8988T (cell line): ENCODE data around the gene MED13L.
"Not testable (repeated sequence)": the region's sequence is repeated elsewhere in the genome, so short reads cannot be mapped to it uniquely, and the experiment has no call there.

Experiments used
- DNase-seq: peaks from one replicate; pipeline ENCODE4 v3.0.0; 2011

Gene MED13L

DNA sequence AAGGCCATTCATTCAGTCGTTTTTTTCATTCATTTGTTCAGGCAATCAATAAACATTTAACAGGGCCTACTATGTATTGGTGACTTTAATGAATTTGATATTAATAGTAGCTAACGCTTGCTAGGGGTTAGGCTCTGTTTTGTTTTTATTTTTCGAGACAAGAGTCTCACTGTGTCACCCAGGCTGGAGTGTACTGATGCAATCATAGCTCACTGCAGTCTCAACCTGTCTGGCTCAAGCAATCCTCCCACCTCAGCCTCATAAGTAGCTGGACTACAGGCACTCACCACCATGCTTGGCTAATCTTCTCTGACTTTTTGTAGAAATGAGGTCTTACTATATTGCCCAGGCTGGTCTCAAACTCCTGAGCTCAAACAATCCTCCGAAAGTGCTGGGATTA is 25.6 kb upstream of the MED13L start:
- no peak for DNase-seq

- no peak for DNase-seq
Measured at GRCh38 chr12:116302166-116303058, 24.9 kb upstream of the MED13L start.

GRCh38 chr12:116301621-116302020 is 24.1 kb upstream of the MED13L start:
- DNase-seq: no peak

- no peak for DNase-seq
Measured at GRCh38 chr12:116299665-116300328, 22.3 kb upstream of the MED13L start.

GRCh38 chr12:116299064-116299463 is 21.6 kb upstream of the MED13L start:
- DNase-seq: no peak

GRCh38 chr12:116298578-116298977 is 21.1 kb upstream of the MED13L start:
- no peak for DNase-seq

DNA sequence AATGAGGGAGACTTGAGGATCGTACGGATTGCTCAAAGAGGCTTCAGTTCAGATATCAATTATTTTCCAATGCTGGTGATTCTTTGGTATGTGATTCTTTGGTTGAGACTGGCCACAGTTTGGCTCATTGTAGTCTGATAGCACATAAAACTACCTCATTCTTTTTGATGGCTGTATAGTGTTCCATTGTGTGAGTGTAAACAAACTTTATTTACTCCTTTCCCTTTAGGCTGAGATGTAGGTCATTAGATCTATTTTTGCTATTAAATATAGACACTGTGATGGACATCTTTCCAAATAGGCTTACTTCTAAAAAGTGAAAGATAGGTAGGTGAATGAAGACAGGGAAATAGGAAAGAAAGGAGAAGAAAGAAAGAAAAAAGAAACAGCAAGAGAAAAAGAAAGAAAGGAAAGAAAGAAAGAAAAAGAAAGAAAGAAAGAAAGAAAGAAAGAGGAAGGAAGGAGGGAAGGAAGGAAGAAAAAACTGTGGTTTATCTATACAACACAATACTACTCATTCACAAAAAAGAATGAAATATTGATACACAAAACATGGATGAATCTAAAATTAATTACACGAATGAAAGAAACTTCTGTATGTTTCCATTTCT is 19.8 kb upstream of the MED13L start:
- DNase-seq: no peak

DNA sequence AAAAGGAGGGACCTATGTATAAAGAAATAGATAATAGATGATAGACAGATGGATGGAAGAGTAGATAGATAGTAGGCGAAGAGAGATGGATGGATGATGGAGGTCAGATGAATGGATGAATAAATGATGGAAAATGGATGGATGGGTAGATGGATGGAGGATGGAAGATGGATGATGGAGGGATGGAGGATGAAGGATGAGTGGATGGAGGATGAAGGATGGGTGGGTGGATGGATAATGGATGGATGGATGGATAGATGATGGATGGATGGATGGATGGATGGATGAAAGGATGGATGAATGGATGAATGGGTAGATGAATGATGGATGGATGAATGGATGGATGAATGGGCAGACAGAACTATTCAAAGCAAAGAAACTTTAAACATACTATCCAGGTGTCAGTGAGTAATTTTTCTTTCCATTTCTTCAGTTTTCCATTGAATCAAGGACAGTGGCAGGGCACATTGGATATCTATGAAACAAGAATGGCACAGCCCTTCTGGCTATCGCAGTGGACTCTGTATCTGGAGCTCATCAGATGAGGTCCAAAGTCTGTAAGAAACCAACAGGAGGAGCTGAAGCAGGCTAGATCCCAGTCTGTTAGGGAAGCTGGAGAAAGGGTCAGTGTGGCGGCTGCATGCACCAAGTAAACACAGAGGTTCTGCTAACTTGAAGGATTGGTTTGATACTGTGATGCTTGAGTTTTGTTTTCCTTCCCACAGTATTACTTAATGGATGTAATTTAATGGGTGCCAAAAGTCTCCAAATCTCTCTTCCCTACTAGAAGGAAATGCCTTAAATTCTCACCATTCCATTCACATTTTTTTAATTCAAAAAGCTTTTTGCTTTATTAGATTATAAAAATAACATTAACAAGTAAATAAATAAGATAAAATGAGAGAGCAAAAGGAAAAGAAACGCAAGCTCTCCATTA is 18.1 kb upstream of the MED13L start:
- DNase-seq: no peak

- no peak for DNase-seq
Measured at GRCh38 chr12:116294454-116295165, 17.1 kb upstream of the MED13L start.

DNA sequence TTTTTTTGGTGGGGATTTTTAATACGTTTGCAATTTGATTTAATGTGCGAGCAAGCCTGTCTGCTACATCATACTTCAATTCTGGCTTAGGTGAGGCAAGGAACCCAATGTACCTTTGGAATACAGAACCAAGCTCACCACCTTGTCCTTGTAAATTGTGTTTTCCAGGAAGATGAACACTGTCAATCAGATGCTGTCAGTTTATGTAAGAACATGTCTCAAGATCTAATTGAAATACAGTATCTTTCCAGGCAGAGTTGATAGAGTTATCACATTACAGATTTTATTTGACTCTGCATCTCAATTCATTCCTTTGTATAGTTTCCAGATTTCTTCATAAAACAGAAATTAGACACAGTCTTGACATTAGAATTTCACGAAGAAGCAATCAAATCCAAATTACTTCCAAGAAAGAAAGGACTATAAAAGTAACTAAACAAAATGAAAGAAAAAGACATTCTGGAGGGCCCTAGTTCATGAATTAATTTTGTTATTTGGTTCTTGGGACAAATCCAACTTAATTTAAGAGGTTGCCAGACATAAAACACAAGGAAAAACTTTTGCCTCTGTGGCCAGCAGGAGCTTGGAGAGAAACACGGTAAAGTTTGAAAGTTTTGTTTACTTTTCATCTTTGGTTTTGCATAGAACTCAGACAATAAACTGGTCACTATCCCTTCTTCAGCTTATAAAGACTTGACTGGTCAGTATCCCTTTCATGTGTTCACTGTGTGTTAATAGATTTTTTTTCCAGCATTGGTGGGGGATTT is 16.4 kb upstream of the MED13L start:
- DNase-seq: no peak

DNA sequence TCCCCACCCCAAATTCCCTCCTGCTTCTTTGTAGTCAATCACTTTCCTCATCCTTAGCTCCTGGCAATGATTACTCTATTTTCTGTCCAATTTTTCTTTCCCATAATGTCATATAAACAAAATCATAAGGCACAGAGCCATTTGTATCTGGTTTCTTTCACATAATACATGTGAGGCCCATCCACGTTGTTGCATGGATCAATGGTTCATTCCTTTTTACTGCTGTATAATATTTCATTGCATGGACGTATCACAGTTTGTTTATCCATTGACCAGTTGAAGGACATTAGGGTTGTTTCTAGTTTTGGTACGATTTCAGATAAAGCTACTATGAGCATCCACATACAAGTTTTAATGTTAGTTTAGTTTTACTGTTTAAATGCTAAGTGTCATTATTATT is 13.7 kb upstream of the MED13L start:
- no peak for DNase-seq

GRCh38 chr12:116288735-116289134 is 11.2 kb upstream of the MED13L start:
- no peak for DNase-seq

DNA sequence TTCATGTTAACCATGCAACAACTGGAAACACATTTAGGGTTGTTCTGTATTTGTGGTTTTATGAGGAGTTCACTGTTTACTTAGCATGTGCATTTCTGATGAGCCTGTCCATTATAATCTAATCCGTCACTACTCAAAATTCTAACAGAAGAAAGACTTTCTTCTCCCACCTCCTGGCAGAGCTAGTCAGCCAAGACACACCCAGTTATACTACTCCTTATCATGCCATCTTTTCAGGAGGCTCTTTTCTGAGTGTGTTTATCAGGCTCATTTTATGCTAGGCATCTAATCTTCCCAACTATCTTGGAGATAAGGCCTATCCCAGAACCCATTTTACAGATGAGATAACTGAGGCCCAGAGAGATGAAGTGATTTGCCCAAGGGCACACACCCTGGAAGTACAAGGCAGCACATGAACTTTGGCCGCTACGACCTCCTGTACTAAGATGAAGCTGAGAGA is 10.4 kb upstream of the MED13L start:
- no peak for DNase-seq

DNA sequence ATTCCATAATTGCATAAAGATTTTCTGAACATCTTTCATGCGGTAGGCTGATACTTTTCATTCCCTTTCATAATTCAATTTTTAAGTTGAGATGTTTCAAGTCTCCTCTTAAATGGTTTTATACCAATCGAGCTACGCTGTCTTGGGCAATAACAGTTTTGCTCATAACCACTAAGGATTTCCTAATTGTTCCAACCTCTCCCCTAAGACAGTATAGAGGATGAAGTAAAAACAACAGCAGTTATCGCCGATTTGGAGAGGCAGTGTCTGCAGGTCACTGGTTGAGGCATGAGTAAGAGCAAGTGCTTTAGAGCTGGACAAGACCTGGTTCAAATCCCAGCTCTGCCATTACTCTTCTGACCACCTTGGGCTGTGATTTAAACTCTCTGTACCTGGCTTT is 6.9 kb upstream of the MED13L start:
- no peak for DNase-seq

DNA sequence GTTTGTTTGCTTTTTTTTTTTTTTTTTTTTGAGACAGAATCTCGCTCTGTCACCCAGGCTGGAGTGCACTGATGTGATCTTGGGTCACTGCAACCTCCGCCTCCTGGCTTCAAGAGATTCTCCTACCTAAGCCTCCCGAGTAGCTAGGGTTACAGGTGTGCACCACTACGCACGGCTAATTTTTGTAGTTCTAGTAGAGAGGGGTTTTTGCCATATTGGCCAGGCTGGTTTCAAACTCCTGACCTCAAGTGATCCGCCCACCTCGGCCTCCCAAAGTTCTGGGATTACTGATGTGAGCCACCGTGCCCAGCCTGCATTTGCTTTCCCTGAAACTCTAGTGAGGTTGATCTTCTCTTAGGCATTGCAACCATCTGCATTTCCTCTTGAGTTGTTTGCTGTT is 6.4 kb upstream of the MED13L start:
- not testable (repeated sequence) for DNase-seq

- DNase-seq: no peak
Measured at GRCh38 chr12:116282371-116283286, 5.1 kb upstream of the MED13L start.

DNA sequence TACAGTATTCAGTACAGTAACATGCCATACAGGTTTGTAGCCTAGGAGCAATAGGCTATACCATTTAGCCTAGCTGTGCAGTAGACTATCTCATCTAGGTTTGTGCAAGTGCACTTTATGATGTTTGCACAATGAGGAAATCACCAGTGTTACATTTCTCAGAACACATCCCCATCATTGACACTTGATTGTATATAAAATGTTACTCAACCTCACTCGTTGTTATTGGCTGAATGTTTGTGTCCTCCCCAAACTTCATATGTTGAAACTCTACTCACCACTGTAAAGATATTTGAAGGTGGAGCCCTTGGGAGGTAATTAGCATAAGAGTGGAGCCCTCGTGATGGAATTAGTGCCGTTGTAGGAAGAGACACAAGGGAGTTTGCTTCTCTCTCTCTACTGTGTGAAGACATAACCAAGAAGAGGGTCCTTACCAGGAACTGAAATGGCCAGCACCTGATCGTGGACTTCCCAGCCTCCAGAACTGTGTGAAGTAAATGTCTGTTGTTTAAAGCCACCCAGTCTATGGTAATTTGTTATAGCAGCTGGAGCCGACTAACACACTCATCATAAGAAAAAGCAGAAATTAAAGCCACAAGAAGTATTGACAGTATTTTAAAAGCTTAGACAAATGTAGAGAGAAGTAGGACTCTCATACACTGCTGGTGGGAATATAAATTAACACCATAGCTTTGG is 3.2 kb upstream of the MED13L start:
- no peak for DNase-seq

GRCh38 chr12:116278667-116279066 is 1.2 kb upstream of the MED13L start:
- no peak for DNase-seq

GRCh38 chr12:116278279-116278626 is 760 bp upstream of the MED13L start:
- no peak for DNase-seq
